Stimulated activated CD8-positive, alpha-beta memory T cell treated with anti-CD3 and anti-CD28 coated beads, Interleukin-2, amount 100 ng/mL, for 48 hours (primary cell): ENCODE results near the gene OR10H3.
"Not testable (repeated sequence)": the region's sequence is repeated elsewhere in the genome, so short reads cannot be mapped to it uniquely, and the experiment has no call there.

ENCODE experiments used
- DNase-seq, 2 donors: peaks; one replicate each; pipeline ENCODE4 v3.0.0-alpha.2; 2020; ENCODE audit warnings: low read depth in 2 of 2

OR10H3 gene

GRCh38 chr19:15776991-15777970 lies 39.5 kb downstream of the OR10H3 start:
- no peak for DNase-seq

GRCh38 chr19:15779756-15780476 lies 42.1 kb downstream of the OR10H3 start:
- no peak for DNase-seq

GRCh38 chr19:15780610-15781418 lies 43.0 kb downstream of the OR10H3 start:
- no peak for DNase-seq

- no peak for DNase-seq
Observed at GRCh38 chr19:15781661-15782060, 43.9 kb downstream of the OR10H3 start.

GRCh38 chr19:15782211-15782610 lies 44.4 kb downstream of the OR10H3 start:
- no peak for DNase-seq

- not testable (repeated sequence) for DNase-seq
Observed at GRCh38 chr19:15782896-15783295, 45.1 kb downstream of the OR10H3 start.

- DNase-seq, result no peak
Observed at GRCh38 chr19:15787611-15788155, 49.9 kb downstream of the OR10H3 start, which contains the start of gene OR10H5. TSS of gene OR10H5 (plus strand) at chr19:15787661. CDS start at chr19:15794049, 6,388 bp downstream.

- no peak for DNase-seq
Observed at GRCh38 chr19:15788594-15789270, 50.9 kb downstream of the OR10H3 start.

- DNase-seq, result no peak
Observed at GRCh38 chr19:15790096-15790495, 52.3 kb downstream of the OR10H3 start.
